Fibroblast of villous mesenchyme (primary cell): ENCODE measurements around the gene PCSK6. TPM values are rescaled to one million over a fixed set of nuclear protein-coding genes. Genes with fewer than 3 reads are reported as not detected.
"Not testable (repeated sequence)": the region's sequence is repeated elsewhere in the genome, so short reads cannot be mapped to it uniquely, and the experiment has no call there.

Experiments
- DNase-seq: peaks from one replicate; pipeline ENCODE4 v3.0.0-alpha.2; 2010; ENCODE audit warnings: low read depth
- H3K4me3 ChIP-seq: 2 replicates; pipeline ENCODE4 v1.5.1; 2011; ENCODE audit warnings: low read depth, mild to moderate bottlenecking, low read length
- total RNA-seq: library from RNA; depleted of rRNA; stranded (reverse); fragments of >200 nt; gene quantifications from 2 replicates; pipeline ENCODE4 v1.2.3, GENCODE V29; 2012
- TF ChIP-seq, protein P1 (sequence below): IDR thresholded peaks from 2 replicates; pipeline ENCODE4 v1.5.1; 2012; ENCODE audit warnings: low read depth, mild to moderate bottlenecking, low read length; ENCODE audit not compliant: insufficient read depth

The PCSK6 gene
- total RNA-seq, 1 donor, result 10.4 TPM

DNA sequence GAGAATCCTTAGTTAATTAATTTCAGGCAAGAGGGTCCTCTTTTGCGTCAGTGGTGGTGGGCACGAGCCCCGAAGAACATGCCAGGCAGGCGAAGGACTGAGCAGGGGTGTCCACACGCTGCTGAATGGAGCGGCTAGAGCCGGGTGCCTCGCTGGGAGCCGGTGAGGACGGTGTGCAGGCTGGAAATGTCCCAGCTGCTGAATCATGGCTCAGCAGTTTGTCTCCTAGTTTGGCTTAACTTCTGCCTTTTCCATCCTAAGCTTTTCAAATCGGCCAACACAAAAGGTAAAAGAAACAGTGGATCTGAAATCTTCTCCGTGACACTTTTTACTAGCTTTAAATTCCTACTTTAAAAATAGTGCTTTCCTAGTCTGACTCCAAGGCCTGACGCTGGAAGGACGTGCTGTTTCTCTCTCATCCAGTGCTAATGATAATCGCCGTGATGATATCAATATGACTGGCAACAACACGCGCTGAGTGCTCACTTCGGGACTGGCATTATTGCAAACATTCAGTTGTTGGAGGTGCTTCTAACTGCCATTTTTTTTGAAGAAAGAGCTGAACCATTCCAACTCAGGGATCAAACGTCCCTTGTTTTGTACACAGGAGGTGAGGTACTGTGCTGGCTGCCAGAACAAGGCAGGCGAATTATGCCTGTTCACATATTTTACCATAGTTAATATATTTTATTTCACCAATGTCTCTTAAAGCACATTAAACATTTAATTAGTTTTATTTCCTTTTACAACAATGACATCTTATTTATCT, 19.8 kb downstream of the PCSK6 start:
- no peak for DNase-seq
- TF ChIP-seq, protein P1, sequence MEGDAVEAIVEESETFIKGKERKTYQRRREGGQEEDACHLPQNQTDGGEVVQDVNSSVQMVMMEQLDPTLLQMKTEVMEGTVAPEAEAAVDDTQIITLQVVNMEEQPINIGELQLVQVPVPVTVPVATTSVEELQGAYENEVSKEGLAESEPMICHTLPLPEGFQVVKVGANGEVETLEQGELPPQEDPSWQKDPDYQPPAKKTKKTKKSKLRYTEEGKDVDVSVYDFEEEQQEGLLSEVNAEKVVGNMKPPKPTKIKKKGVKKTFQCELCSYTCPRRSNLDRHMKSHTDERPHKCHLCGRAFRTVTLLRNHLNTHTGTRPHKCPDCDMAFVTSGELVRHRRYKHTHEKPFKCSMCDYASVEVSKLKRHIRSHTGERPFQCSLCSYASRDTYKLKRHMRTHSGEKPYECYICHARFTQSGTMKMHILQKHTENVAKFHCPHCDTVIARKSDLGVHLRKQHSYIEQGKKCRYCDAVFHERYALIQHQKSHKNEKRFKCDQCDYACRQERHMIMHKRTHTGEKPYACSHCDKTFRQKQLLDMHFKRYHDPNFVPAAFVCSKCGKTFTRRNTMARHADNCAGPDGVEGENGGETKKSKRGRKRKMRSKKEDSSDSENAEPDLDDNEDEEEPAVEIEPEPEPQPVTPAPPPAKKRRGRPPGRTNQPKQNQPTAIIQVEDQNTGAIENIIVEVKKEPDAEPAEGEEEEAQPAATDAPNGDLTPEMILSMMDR, result no peak

DNA sequence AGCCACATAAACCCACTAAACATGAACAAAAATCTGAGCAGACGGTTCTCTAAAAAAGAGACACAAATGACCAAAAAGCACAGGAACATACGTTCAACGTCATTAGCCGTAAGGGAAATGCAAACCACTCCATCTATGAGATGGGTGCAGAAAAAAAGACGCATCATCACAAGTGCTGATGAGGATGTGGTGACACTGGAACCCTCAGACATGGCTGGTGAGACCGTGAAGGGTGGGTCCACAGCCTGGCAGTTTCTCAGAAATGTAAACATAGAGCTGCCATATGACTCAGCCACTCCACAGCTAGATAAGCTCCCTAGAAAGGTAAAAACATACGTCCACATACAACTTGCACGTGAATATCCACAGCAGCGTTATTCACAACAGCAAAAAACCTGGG, 23.3 kb downstream of the PCSK6 start:
- TF ChIP-seq, protein P1, result no peak

More for the DNA sequence above, 19.8 kb downstream of the PCSK6 start:
- H3K4me3 ChIP-seq, result no peak overlapping the region

DNA sequence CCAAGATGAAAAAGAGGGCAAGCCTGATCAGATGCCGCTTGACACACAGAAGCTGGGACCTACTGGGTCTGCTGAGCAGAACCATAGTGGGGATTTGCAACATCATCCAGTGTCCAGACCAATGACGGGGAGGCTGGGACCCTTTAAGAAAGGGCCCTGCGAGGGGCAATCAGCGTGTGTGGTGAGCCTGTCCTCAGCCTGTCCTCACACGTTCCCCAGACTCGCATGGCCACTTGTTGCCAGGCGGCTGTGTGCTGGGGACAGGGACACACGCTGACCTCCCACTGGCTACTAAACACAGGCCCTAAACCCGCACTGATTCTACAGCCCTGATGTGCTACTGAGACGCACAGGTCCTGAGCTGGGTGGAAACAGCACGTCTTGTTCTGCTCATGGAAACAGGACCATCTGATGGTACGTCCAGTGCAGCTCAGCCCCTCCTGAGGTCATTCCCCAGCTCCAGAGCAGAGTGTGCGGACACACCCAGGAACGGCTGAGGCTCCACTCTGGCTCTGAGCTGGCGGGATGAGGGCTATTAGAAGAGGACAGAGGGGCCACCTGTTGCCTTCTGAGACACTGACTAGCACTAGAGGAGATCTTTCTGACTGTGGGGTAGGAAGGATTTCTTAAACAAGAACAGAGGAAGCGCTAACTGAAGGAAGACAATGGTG, 24.4 kb downstream of the PCSK6 start:
- no peak for DNase-seq
- TF ChIP-seq, protein P1, result no peak
- H3K4me3 ChIP-seq, result no peak overlapping the region

More for the DNA sequence above, 23.3 kb downstream of the PCSK6 start:
- no peak overlapping the region for H3K4me3 ChIP-seq
- DNase-seq, result no peak

DNA sequence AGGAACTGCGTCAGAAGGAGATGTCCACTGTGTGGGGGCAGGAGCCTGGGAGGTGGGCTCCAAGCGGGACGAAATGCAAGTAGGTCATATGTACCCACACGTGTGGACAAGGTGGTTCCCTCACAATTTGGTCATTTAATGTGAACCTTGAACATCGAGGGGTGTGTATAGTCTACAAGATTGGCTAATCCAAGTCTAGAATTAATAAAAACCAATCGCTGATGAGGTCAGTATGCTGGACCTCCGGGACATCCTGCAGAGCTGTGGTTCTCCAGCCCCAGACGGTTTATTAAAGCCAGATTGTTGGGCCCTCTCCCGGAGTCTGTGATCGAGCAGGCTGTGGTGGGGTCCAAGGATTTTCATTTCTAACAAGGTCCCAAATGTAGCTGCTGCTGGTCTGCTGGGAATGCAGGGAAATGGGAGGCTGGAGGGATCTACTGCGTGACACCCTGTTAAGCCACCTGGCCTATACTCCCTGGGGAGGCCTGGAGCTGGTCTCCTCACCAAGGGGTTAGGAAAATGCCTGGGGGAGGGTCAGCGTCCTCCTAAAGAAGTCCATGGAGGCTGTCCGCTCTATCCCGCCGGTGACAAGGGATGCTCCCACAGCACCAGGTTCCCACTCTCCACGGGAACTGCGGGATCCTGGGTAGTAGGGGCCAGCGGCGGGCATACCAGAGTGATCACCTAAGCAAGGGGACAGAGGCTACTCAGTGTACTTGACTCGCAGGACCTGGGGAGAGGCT, 25.1 kb downstream of the PCSK6 start:
- TF ChIP-seq, protein P1, result no peak
- no peak overlapping the region for H3K4me3 ChIP-seq
- DNase-seq, result no peak

DNA sequence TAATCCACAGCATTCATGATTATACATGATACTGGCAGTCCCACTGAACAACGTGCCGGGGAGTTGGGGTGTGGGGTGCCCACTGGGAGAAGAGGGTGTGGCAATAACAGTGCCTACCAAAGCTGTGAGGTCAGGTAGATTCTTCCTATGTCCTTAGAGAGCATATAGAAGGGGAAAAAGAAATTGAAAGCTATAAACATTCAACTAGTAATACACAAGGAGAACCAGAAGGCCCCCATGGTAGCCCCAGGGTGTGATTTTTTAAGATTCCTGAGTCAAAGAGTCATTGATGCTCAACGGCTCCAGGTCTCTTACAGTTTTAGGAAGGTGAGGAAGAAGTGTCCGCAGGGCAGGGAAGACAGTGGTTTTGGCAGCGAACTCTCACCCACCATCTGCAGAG, 25.8 kb downstream of the PCSK6 start:
- not testable (repeated sequence) for H3K4me3 ChIP-seq, DNase-seq

DNA sequence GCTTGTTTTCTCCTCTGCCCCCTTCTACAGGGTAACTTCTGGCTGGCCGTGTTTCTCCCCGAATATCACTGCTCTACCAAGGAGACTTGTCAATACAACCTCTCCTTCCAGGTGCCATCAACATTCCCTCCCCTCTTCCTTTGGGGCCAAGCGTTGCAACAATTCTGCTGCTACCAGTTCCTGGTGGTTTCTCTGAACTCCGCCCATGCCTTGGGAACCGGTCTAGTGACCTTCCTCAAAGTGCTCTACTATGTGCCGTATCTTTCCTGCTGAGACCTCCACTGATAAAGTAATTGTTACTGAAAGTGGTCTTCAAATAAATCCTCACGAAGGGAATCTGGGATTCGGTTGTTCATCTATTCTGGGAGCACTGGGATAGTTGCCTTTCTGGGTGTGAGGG, 26.2 kb downstream of the PCSK6 start:
- TF ChIP-seq, protein P1, result no peak
- DNase-seq, result no peak
- H3K4me3 ChIP-seq, result no peak overlapping the region

DNA sequence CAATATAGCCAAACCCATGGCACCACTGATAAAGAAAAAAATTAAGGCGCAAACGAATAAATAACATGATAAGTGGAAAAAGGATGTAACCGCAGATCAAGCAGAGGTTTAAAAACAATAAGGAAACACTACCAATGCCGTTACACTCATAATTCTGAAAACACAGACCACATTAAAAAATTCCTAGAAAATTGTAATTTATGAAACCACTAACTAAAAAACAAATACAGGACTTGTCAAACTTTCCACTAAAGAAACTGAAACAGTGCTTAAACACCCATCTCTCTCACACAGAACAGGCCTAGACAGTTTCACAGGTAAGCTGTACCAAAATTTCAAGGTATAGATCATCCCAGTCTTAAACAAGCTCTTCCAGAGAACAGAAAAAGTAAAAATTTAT, 28.4 kb downstream of the PCSK6 start:
- TF ChIP-seq, protein P1, result no peak
- no peak overlapping the region for H3K4me3 ChIP-seq
- no peak for DNase-seq
